ENCODE results near the gene SPAG17.
"Not testable (repeated sequence)": the region's sequence is repeated elsewhere in the genome, so short reads cannot be mapped to it uniquely, and the experiment has no call there.

GRCh38 chr1:117922717-117923116 is 262.3 kb downstream of the SPAG17 start:
- TF ChIP-seq, protein P1, sequence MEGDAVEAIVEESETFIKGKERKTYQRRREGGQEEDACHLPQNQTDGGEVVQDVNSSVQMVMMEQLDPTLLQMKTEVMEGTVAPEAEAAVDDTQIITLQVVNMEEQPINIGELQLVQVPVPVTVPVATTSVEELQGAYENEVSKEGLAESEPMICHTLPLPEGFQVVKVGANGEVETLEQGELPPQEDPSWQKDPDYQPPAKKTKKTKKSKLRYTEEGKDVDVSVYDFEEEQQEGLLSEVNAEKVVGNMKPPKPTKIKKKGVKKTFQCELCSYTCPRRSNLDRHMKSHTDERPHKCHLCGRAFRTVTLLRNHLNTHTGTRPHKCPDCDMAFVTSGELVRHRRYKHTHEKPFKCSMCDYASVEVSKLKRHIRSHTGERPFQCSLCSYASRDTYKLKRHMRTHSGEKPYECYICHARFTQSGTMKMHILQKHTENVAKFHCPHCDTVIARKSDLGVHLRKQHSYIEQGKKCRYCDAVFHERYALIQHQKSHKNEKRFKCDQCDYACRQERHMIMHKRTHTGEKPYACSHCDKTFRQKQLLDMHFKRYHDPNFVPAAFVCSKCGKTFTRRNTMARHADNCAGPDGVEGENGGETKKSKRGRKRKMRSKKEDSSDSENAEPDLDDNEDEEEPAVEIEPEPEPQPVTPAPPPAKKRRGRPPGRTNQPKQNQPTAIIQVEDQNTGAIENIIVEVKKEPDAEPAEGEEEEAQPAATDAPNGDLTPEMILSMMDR (IDR thresholded peaks at IDR 0.05; ENCODE audit: low read depth, low read length, poor library complexity, severe bottlenecking): not testable (repeated sequence)
- not testable (repeated sequence) for TF ChIP-seq EZH2phosphoT487 (IDR thresholded peaks at IDR 0.05; ENCODE audit: borderline replicate concordance, low read length)

All from DOHH2 (cell line).